Stimulated activated CD4-positive, alpha-beta T cell treated with anti-CD3 and anti-CD28 coated beads, Interleukin-1b, Interleukin-23, amount 100 ng/mL, for 48 hours (primary cell): Measurements from ENCODE around the gene PCSK6.

ENCODE experiments used
- DNase-seq: peaks from one replicate; pipeline ENCODE4 v3.0.0-alpha.2; 2020

PCSK6 gene

DNA sequence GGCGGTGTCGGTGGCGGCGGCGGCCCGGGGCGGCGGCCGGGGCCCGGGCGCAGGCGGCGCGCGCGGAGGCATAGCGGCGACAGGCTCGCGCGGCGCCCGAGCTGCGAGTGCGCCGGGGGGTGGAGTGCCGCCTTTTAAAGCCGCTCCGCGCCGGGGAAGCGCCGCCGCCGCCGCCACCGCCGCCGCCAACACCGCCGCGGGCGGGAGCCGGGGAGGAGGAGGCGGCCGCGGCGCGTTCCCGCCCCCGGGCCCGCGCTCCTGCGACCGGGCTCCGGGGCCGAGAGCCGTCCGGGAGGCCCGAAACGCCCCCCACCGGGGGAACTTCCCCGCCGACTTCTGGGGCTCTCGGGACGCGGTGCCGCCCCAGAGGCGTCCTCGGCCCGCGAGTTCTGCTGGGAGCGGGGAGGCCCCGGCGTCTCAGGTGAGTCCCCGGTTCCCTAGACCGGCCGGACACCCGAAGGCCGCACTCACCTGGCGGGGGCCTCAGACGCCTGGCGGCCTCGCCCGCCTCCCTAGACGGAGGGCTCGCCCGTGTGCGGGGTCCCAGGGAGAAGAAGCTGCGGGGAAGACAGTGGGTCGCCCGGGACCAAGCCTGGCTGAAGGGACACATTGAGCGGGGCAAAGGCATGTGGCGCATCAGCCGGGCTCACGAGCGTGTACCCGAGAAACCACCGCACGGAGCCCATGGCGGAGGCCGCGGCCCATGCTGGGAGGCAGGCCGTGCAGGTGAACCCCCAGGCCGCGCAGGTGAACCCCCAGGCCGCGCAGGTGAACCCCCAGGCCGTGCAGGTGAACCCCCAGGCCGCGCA, at the start of gene PCSK6:
Gene PCSK6 (minus strand): TSS at position 109 of the 809 bp plus-strand sequence. CDS start 37 bp downstream, at position 72.
- DNase-seq, result no peak

DNA sequence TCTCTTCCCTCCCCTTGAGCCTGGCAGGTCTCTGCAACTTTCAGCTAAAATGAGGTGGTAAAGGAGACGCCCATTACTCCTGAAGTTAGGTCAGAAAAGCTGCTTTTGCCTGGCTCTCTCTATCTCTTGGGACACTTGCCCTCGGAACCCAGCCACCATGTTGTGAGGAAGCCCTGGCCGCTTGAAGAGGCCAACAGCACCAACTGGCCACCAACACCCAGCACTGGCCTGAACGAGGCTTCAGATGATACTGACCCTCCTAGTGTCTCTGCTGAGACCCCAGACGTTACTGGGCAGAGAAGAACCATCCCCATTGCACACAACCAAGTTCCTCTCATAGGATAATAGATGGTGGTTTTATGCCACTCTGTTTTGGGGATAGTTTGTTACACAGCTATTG, 49.5 kb upstream of the PCSK6 start:
- DNase-seq, result no peak

DNA sequence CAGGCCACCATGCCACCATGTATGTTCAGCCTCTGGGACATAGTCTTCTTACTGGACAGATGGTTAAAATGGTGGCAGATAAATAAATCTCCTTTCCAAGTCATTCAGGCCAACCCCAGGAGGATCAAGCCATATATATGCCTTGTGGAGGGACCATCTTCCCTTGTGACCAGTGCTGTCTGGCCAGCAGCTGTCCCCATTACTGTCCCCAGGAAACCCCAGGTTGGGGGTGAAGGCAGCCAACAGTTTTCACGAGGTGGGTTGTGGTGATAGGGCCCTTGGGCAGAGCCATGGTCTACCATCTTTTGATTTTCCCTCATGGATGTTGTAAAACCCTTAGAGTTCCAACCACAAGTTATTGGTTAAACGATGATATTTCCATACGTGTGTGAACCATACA, 48.7 kb upstream of the PCSK6 start:
- no peak for DNase-seq

- DNase-seq, result no peak
These were observed 48.1 kb upstream of the PCSK6 start for GRCh38 chr15:101537483-101538080.

GRCh38 chr15:101536875-101537405, 47.4 kb upstream of the PCSK6 start:
- DNase-seq, result no peak

GRCh38 chr15:101536166-101536874, 46.8 kb upstream of the PCSK6 start:
- no peak for DNase-seq

DNA sequence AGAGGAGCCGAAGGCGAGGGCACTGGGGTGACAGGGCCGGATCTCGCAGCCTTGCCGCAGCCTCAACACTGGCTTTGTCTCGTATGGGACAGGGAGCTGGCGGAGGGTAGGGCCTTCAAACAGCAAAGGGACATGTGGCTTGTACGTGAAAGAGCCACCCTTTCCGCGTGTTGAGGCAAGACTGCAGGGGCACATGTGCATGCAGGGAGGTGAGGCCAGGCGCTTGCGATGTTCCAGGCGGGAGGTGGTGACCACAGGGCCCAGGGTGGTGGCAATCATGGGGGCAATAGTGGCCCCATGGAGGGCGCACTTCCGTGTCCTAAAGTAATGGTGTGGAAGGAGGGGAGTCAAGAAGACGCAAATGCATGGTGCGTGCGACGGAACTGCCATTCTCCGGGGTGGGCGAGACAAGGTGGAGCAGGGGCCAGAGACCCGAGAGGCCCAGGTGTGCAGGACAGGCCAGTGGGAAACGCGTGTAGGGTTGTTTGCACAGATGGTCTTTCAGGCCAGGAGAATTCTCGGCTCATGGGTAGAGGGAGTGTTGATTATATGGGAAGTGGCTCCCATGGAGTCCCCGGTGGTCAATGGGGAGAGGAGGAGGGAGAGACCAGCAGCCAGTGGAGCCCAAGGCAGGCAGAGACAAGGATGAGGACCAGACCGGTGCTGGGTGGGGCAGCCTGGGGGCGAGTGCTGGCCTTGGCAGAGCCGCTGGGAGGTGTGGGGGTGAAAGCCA, 45.8 kb upstream of the PCSK6 start:
- no peak for DNase-seq

DNA sequence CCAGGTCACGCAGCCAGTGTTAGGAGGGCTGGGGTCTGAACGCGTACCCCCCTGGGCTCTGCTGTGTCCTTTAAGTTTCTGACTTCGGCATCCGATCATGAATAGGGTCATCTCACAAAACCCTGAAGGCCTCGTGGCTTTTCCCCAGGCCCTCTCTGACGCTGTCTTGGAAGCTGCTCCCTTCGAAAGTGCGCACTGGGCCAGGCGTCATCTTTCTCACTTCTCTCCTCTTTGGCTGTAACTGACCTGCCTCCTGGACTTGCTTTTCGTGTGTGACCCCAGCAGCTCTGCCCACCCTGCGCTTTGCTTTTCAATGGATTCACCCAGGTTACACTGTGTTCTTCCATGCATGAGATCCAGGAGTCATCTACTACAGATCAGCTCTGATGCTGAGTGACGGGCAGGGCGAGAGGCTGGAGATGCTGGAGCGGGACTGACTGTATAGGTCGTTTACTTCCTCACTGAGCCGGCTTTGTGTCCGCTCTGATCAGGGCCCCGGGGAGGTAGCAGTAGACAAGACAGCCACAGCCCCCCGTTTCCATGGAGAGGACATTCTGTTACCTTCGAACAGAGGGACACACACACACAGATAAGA, 45.0 kb upstream of the PCSK6 start:
- DNase-seq, result no peak

DNA sequence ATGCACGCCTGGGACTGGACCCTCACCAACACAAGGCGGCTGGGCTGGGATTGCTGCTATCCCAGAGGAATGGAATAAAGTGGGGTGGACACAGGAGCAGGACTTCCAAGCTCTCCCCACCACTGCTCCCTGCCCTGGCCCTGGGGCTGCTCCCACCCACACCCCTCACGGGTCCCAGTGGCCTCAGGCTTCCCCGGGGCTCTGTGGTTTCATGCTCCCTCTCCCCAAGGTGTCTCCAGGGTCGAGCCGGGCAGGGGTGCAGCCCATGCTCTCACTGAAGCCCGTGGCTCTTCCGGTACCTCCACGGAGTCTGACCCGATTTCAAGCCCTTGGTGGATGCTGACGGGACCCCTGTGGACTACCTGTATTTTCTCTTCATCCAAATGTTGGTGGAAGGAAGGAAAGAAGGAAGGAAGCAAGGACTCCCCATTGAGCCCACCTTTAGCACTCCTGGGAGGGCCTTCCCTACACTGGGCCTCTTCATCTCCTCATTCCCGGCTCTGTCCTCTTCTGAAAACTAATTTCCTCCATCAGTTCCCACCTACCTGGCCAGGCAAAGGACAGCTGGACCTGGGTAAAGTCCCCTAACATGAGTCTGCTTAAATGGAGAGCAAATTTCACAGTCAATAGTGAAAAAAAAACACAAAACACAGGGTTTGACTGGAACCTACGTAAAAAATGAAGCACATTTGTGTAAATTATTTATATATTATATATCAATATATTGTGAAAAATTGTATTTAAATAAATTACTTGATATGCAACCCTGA, 44.0 kb upstream of the PCSK6 start:
- no peak for DNase-seq

DNA sequence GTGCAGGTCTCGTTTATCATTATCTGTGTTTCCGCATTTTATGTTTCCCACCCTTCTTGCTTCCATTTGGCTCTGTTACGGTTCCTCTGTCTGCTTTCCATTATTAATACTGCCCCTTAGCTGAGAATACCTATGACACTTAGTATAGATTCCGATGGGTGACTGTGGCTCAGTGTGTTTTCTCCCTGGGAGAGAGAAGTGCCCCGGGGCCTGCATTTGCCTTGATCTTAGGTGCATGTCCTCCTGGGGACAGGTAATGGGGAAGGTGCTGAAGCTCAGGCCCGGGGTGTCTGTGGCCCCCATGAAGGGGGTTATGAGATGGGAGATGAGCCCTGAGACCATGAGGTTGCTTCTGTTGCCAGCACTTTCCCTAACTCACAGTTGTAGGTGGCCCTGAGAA, 43.4 kb upstream of the PCSK6 start:
- no peak for DNase-seq

- no peak for DNase-seq
These were observed 41.7 kb upstream of the PCSK6 start for GRCh38 chr15:101531170-101531569.

GRCh38 chr15:101530224-101530958, 40.9 kb upstream of the PCSK6 start:
- DNase-seq, result no peak

GRCh38 chr15:101528917-101529299, 39.4 kb upstream of the PCSK6 start:
- no peak for DNase-seq

GRCh38 chr15:101528108-101528916, 38.8 kb upstream of the PCSK6 start:
- DNase-seq, result no peak

GRCh38 chr15:101526890-101527289, 37.4 kb upstream of the PCSK6 start:
- no peak for DNase-seq

GRCh38 chr15:101526442-101526841, 36.9 kb upstream of the PCSK6 start:
- DNase-seq, result no peak

DNA sequence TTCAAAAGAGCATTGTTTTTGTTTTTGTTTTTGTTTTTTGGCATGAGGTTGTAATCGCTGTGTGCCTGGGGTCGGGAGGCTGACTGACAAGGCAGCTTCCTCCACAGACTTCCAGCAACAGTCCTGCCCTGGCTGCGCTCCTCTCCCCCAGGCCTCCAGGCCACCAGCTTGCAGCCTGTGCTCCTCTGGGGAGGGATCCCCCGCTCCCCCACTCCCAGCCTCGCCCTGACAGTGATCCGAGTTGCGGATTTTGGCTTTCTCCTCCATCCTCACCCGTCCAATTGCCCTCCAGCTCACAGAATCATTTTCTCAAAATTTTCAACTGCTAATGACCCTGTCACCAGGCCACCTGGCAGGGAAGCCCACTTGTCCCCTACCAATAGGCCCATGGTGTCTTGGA, 36.5 kb upstream of the PCSK6 start:
- no peak for DNase-seq

- no peak for DNase-seq
These were observed 35.7 kb upstream of the PCSK6 start for GRCh38 chr15:101525087-101525669.

DNA sequence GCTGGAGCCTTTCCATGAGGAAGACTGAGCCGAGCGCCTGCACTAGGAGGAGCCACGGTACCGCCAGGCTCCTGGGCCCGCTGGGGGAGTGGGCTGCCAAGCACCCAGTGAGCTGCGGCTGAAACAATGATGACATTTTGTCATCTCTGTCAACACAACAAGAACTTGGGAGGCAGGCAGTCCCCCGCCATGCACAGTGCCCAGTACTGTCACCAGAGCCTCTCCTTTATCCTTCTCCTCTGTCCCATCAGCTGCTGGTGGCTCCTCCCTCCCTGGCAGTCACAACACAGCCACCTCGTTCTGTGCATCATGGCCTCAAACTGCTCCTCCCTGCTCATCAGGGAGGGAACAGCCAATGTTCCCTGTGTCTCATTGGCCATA, 34.0 kb upstream of the PCSK6 start:
- DNase-seq, result no peak
